Measurements from ENCODE around the gene TULP4.
"Not testable (repeated sequence)": the region's sequence is repeated elsewhere in the genome, so short reads cannot be mapped to it uniquely, and the experiment has no call there.

DNA sequence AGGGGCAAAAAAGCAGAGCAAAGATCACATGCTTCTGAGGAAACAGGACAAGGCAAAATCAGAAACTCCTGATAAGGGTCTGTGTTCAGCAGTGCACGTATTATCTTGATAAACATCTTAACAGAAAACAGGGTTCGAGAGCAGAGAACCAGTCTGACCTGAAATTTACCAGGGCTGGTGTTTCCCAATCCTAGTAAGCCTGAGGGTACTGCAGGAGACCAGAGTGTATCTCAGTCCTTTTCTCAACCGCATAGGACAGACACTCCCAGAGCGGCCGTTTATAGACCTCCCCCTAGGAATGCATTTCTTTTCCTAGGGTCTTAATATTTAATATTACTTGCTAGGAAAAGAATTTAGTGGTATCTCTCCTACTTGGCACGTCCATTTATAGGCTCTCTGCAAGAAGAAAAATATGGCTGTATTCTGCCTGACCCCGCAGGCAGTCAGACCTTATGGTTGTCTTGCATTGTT lies 15.4 kb upstream of the TULP4 start:
- TF ChIP-seq, protein P1, sequence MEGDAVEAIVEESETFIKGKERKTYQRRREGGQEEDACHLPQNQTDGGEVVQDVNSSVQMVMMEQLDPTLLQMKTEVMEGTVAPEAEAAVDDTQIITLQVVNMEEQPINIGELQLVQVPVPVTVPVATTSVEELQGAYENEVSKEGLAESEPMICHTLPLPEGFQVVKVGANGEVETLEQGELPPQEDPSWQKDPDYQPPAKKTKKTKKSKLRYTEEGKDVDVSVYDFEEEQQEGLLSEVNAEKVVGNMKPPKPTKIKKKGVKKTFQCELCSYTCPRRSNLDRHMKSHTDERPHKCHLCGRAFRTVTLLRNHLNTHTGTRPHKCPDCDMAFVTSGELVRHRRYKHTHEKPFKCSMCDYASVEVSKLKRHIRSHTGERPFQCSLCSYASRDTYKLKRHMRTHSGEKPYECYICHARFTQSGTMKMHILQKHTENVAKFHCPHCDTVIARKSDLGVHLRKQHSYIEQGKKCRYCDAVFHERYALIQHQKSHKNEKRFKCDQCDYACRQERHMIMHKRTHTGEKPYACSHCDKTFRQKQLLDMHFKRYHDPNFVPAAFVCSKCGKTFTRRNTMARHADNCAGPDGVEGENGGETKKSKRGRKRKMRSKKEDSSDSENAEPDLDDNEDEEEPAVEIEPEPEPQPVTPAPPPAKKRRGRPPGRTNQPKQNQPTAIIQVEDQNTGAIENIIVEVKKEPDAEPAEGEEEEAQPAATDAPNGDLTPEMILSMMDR (IDR thresholded peaks at IDR 0.05): not testable (repeated sequence)
- not testable (repeated sequence) for TF ChIP-seq POLR2A (IDR thresholded peaks at IDR 0.05)

Data from uterus (tissue), 2 donors.